ENCODE measurements around the gene ANO1.

- TF ChIP-seq CTCF (IDR thresholded peaks at IDR 0.05): no peak
- TF ChIP-seq POLR2A (IDR thresholded peaks at IDR 0.05): no peak
Observed at GRCh38 chr11:70141486-70142220, 63.5 kb downstream of the ANO1 start.
